ENCODE results near the gene SIGLEC12.
"Not testable (repeated sequence)": the region's sequence is repeated elsewhere in the genome, so short reads cannot be mapped to it uniquely, and the experiment has no call there.

Gene SIGLEC12

DNA sequence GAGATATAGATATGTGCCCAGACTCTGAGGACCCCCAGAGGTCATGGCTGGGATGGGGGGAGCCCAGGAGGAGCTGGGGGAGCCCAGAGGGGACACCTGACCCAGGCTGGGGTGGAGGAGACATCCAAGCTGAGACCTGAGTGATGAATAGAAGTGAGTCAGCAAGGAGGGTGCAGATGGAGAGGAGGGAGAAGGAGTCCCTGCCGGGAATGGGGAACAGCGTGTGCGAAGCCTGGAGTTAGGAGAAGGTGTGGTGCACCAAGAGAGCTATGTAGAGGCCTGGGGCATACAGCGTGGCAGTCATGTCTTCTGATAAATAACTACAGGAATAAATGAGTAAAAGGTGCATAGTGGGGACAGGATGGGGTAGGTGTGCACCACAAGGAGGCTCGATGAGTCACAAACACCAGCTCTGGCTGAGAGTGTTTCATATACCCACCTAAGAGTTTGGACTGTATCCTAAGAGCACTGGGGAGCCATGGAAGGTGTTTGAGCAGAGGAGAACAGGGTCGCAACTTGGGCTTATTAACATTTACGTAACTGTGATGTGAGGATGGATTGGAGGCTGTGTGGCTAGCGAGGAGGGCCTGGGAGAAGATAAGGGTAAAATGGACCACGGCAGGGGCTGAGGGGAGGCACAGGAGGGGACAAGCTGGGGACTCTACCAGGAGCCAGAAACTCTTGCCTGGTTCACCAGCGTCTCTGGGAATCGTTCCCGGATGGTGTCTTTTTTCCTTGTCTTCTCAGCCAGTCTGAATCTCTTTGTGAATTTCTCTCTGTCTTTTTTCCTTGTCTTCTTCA lies 21.9 kb downstream of the SIGLEC12 start:
- peak; percentile 26 to 44 for DNase-seq

DNA sequence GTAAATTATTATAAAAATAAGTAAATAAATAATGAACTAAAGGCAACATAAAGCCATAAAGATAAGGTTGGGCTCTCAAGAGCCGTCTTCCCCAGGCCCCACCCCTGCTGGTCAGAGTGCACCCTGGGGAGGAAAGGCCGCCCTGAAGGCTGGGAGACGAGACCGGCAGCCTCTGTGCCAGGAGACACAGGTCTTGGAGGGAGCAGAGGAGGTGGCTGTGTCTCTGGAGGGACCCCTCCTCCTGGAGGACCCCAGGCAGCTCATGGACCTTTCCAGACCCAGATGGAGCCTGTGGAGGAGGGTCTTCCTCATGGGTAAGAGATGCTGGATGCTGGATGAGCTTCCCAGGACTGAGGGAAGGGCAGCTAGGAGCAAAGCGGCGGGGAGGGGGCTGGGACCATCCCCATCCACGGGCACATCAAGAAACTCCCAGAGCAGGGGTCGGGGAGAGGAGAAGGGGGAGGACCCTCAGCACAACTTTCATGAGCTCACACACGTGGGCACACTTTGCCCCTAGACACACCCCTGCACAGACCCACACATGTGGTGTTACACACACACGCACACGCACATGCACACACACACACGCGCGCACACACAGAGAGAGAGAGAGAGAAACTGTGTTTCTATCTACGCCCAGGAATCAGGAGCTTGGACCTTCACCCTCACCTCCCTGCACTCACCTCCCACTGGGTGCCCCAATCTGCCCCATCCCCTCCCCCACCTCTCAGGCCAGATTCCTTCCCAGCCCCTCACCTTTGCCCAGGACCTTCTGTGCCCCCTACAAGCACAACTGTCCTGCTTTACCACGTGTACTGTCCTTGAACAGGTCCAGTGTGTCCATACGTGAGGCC lies 23.0 kb downstream of the SIGLEC12 start, which contains the start of gene CEACAM18:
Gene CEACAM18, plus strand, starts transcription at position 159 of the 854 bp plus-strand sequence.
- DNase-seq, result no peak

DNA sequence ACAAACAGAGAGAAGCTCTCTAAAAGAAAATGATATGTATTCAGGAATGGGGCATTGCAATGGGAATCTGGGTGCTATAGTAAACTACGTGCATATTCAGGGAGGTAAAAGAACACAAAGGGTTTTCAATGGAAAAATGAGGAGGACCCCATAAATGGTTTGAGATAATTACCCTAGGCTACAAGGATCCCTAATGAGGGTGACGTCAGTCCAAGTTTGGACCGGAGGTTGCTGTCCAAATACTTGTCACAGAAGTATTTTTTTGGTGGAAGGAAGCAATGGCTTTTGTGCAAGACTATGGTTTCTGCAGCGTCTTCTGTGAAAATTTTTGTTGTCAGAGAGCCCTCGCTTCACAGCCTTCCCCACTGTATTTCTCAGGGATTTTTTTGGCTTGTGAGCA lies 24.3 kb downstream of the SIGLEC12 start:
- DNase-seq, result no peak

DNA sequence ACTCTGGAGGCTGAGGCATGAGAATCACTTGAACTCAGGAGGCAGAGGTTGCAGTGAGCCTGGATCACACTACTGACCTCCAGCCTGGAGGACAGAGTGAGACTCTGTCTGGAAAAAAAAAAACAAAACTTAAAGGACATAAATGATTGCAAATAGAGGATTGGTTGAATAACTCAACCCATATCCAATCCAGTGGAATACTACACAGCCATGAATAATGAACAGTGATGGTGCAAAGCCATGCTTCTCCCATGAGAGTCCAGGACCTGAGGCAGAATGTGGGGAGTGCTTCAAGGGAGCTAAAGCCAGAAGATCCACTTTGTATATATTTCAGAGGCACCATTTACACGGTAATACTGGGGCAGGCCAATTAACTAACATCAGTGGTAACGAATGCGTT lies 25.4 kb downstream of the SIGLEC12 start:
- DNase-seq, result no peak

DNA sequence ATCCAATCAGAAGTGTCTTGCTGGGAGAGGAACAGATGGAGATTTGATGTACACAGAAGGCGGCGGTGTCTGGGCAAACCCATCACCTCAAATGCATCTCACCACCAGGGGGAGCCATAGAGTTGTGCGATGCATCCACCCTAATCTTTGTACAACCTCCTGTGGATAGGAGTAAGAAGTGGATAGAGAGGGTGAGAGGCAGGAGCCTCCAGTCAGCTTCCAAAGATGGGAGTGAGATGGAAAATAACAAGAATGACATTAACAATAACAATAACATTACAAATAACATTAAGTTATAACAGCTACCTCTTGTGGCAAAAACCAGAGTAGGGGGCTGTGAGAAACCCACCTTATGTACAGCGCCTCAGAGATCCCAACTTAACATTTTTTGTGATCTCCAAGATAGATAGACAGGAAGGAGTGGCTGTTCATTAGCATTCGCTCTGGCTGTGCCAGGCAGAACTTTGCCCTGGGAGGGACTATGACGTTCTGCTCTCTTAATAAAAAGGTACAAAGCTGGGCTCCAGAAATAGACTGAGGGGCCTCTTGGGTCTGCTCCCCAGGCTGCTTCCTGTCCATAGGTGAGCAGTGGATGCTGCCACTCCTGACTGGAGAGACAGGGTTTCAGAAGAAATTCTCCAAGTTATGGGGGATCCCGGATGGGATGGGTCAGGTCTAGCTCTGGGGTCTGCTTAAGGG lies 28.4 kb downstream of the SIGLEC12 start:
- DNase-seq, result peak; percentile 92 to 94

DNA sequence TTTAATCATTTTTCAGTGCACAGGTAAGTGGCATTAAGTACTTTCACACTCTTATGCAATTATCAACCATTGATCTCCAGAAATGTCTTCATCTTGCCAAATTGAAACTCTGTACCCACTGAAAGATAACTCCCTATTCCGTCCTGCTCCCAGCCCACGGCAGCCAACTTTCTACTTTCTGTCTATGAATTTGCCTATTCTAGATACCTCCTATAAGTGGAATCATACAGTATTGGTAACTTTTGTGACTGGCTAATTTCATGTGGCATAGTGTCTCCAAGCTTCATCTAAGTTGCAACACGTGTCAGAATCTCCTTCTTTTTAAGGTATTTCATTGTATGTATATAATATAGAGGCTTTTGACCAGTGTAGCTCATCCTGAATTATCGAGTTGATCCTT lies 29.0 kb downstream of the SIGLEC12 start:
- DNase-seq, result peak in 1 of 2 experiments; percentile 25

DNA sequence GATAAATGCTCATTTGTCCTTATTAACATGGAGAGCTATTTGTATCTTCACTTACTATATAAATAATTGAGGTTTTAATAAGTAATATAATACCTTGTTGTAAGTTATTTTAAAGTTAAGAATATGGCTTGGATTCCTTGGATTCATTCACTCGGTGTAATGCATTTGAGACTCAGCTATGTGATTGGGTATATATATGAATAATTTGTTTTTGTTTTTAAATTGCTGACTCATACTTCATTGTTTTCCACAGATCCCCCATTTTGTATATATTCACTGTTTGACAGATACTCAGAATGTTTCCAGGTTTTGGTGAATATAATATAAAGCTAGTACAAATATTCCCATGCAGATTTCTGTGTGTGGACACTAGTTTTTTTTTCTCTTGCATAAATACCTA lies 30.1 kb downstream of the SIGLEC12 start:
- no peak for DNase-seq

DNA sequence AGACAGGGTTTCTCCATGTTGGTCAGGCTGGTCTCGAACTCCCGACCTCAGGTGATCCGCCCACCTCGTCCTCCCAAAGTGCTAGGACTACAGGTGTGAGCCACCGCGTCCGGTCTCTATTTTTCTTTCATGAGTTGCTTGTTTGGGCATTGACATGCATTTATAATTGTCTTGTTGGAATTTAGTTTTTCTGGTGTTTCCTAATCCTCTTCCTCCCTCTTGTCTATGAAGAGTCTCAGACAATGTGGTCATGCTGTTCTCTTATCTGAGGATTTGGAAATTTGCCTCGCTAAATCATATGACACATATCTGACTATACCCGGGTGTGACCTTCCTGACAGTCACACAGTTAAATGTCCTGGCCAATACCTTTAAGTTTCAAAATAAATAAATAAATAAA lies 30.6 kb downstream of the SIGLEC12 start:
- no peak for DNase-seq

DNA sequence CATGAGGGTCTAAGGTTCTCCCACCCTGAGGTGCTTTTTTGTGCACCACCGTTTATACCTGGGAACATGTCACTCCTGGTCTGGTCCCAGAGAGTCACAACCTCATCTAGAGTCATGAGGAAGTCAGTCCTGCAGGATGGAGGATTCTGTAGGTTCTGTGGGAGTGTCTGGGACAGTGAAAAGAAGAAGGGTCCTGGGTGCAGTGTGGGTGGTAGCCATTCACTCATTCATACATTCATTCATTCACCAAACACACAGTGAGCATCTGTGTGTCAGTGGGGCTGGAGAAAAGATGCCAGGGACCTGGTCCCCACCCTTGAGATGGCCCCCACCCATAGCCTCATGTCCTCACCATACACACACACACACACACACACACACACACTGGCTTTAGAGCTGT lies 32.0 kb downstream of the SIGLEC12 start:
- DNase-seq, result no peak

DNA sequence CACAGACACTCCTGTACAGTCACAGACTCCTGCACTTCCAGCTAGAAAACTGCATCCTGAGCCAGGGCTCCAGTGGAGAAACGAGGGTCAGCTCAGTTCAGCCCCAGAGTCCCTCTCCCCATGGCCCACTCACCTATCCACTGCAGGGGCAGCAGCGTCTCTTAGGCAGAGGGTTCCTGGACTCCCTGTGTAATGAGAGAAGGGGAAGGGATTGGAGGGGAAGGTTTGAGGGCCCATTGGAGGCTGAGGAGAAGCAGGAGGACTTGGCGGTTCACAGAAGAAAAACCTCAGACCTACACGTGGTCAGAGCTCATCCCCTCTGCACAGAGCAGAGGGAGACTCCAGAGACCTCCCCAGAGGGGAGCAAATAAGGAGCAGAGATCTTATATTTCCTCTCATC lies 32.4 kb downstream of the SIGLEC12 start:
- DNase-seq, result no peak

DNA sequence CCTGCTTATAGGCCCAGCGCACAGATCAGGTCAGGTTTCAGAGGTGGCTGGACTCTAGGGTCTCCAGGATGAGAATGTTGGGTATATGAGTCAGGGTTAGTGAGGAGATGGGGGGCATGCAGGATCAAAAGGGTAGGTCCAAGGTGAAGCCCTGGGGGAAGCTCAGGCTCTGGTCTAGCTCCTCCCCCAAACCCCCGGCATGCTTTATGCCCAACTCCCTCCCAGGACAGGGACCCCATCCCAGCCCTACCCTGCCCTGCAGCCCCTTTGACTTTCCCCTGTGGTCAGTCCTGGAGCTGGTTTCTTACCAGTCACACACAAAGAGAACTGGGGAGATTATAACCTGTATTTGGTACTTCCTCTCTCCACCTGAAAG lies 33.1 kb downstream of the SIGLEC12 start:
- DNase-seq, result no peak

DNA sequence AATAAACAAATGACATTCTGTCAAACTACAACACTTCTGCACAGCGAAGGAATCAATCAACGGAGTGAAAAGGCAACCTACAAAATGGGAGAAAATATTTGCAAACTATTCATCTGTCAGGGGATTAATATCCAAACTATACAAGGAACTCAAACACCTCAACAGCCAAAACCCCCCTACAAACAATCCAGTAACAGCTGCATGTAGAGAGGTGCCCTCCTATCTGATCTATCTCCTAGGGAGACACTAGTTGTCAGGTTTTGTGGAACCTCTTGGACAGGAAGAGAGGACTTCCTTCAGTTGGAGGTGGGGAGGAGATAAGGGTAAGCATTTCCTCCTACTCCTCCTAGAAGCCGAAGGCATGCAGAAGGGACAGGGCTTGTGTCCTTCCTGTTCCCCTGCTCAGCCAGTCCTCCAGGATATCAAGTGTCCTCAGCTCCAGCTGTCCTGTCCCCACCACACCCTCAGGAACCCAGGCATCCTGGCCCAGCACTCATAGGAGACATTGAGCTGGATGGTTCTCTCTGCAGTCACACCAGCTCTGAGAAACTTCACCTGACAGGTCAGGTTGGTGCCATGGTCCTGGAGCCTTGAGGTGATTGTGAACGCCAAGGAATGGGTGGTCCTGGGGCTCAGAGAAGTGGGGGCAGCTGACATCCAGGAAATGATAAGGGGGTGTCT lies 33.6 kb downstream of the SIGLEC12 start:
- no peak for DNase-seq

DNA sequence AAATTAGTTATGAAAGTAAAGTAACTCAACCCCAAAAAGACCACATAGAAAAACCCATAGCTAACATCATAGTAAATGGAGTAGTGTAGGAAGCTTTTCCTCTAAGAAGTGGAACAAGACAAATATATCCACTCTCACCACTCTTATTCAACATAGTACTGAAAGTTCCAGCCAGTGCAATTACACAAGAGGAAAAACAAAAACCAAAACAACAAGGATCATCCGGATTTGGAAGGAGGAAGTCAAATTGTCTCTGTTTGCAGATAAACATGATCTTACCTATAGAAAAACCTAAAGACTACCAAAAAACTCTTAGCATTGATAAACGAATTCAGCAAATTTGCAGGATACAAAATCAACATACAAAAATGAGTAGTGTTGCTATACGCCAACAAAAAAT lies 34.9 kb downstream of the SIGLEC12 start:
- DNase-seq, result no peak

DNA sequence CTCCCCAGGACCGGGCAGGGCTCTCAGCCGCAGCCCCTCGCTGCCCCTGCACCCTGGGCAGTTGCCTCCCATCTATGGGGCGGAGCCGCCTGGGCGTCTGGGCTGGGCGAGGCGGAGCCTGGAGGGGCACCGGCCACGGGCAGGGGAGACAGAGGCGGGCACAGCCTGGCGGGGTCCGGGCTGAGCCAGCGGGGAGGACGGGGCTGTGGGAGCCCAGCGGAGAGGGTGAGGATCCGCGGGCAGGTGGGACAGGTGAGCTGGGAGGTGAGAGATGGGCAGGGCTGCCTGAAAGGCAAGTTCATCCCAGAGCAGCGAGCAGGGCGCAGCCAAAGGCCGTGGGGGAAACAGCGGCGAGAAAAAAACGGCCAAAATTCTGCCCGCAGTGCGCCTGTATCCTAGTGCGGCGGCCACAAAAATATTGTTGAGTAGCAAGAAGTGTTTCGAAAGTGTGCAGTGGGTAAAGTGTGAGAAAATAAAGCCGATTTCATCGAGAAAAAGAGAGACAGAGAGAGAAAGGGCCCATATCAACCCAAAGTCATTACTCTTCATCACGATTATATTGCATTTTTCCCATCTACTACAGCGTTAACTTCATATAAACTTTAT lies 37.5 kb downstream of the SIGLEC12 start:
- DNase-seq, result not testable (repeated sequence)

DNA sequence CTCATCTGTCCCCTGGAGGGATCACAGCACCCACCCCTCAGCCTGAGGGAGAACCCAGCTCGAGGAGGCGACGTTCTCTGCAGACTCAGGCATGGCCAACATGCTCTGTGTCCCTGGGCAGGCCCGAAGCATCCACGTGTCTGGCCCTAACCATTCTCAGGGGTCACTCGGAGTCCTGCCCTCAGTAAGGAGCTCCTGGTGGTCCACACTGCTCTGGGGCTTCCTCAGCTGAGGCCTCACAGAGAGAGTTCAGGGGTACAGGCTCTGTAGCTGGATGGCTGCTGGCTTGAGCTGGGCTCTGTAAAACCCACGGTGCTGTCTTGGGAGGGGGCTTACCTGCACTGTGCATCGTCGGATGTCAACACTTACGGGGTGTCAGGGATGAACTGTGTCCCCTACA lies 38.9 kb downstream of the SIGLEC12 start:
- no peak for DNase-seq

DNA sequence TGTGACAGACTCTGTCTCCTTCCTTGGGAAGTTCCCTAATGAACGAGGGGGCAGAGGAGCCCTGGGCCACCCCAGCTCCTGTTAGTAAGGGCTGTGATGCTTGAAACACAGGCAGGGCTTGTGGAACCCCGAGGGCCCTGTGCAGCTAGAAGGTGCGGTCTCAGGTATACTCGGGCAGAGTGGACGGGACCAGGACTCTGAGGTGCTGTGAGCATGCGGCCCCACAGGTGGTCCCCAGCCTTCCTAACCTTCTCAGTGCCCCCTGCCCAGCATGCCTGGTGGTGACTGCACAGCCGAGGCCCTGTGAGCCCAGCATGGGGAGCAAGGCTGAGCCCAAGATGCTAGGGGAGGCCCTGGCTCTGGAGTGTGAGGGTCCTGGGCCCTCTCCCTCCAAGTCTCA lies 39.3 kb downstream of the SIGLEC12 start:
- no peak for DNase-seq

DNA sequence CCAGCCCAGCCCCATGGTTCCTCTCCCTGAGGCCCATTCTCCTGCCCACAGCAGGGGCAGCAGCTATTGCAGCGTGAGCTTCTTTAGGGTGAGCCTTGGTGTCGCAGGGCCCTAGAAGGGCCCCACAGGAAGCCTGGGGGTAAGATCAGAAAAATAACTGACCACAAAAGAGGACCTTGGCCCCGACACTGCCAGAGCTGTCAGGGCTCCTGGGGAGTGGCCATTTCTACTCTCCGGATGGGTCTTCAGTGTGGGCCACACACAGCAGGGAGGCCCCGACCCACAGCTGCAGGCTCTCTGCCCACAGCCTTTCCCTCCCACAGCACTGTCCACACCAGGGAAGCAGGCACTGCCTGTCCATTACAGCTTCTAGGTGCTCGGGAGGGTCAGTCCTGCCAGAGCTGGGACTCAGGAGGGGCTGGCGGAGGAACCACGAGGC lies 39.9 kb downstream of the SIGLEC12 start:
- no peak for DNase-seq

DNA sequence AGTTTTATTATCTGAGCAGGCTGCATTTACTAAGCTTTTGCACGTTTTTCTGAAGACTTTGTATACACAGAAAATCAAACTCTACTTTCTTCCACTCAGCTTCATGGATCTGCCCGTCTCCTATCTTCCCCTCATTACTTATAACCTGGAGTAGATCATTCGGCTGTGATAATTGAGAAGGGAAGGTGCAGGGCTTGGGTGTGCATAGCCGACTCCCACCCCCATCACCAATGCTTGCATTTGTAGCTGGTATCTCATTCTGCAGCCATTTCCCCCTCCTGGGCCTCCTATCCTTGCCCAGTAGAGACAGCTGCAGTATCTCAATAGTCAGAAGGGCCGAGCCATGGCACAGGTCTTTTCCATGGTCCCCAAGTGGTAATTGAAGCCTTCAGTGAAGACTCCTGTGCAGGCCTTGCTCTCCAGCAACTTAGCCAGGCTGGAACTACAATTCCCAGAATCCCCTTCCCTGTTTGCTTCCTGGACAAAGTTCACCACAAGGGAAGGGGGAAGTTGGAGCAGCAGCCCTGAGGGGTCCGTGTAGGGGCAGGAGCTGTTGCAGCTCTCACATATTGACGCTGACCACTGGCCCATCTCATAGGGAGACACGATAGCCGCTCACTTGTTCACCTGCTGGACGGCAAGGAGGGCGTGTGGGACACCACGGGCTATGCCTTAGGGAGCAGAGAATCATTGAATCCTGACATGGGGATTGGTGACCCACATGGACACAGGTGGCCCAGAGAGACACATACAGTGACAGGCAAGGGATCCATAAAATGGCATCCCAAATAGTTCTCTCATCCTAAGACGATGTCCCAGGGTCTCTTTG lies 41.2 kb downstream of the SIGLEC12 start:
- no peak for DNase-seq

DNA sequence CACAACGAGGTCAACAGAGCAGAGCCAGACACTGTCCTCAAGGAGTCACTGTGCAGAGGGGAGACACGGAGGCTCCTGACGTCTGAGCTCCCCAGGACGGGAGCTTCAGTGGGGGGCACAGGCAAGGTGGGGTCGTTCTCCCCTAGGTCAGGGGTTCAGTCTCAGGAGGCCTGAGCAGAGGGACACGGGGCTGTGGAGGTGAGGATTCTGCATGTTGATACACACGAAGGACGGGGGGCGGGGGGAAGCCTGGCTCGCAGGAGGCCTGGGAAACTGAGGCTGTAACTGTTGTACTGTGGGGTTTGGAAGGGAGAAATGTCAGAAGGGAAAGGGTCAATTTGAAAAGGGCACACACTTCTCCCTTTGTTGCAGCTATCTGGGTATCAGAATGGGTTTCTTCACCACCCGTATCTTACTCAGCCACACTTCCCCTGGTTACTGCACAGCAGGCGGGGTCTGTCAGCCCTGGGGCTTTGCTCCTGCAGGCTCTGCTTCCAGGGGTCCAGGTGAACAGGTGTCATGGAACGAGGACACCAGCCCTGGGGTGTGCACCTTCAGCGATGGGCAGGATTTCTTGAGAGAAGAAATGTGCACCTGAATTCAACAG lies 42.6 kb downstream of the SIGLEC12 start:
- DNase-seq, result no peak

DNA sequence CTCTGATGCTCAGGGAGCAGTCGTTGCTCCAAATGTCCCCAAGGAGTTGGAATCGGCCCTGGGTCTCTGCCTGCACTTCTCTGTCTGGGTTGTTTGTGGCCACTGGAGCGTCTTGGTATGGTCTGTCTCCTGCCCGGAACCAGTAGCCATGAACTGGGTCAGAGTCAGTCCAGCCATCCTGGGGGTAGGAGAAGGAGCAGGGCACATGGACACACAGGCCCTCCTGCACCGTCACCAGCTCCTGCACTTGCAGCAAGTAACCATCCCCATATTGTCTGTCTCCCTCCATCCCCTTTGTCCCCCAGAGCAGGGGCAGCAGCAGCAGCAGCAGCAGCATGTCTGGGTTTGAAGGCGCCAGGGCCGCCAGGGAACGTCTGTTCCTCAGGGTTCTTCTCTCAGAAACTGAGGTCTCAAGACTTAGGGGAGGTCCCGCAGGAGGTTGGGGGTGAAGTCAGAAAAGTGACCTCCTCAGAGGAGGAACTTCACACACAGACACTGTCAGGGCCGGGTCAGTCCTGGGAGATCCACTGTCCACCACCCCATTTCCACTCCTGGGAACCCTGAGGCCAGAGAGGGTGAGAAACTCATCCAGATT lies 43.5 kb downstream of the SIGLEC12 start, which contains the start of gene SIGLEC8:
Gene SIGLEC8, minus strand, starts transcription at position 404 of the 595 bp plus-strand sequence. Its CDS starts 67 bp downstream, at position 337.
- no peak for DNase-seq

Data from activated CD4-positive, alpha-beta T cell treated with anti-CD3 and anti-CD28 coated beads, Interleukin-2, amount 50 U/mL, for 48 hours (primary cell).